Loucy (cell line): Measurements from ENCODE around the gene SYT1.

ENCODE experiments used
- H2AFZ ChIP-seq: fragments of 200-600 bp; sonication (generic); 2 replicates; pipeline ENCODE4 v1.6.0; 2016; ENCODE audit warnings: antibody characterized with exemption, mild to moderate bottlenecking, low read length, moderate library complexity
- H3F3A ChIP-seq: fragments of 200-600 bp; 2 replicates; pipeline ENCODE4 v1.6.0; 2016; ENCODE audit warnings: antibody characterized with exemption, low read depth, mild to moderate bottlenecking
- H3K27me3 ChIP-seq: fragments of 200-600 bp; sonication (generic); 2 replicates; pipeline ENCODE4 v1.6.1; 2014; ENCODE audit warnings: low read length, mild to moderate bottlenecking; ENCODE audit not compliant: insufficient read depth, poor library complexity, severe bottlenecking
- H3K36me3 ChIP-seq: fragments of 200-600 bp; sonication (generic); 2 replicates; pipeline ENCODE4 v1.6.1; 2016; ENCODE audit warnings: low read length; ENCODE audit not compliant: insufficient read depth
- H3K4me1 ChIP-seq: fragments of 200-600 bp; sonication (generic); 2 replicates; pipeline ENCODE4 v1.5.1; 2014; ENCODE audit warnings: low read length, mild to moderate bottlenecking; ENCODE audit not compliant: insufficient read depth, poor library complexity, severe bottlenecking
- H3K4me2 ChIP-seq: fragments of 200-600 bp; sonication (generic); 2 replicates; pipeline ENCODE4 v1.6.0; 2014; ENCODE audit warnings: antibody characterized with exemption, low read length, low read depth, mild to moderate bottlenecking; ENCODE audit not compliant: poor library complexity, severe bottlenecking
- H3K4me3 ChIP-seq: fragments of 200-600 bp; sonication (generic); 2 replicates; pipeline ENCODE4 v1.5.1; 2014; ENCODE audit warnings: low read length, mild to moderate bottlenecking, mixed read lengths; ENCODE audit not compliant: poor library complexity, severe bottlenecking
- H3K79me2 ChIP-seq: fragments of 200-600 bp; sonication (generic); 2 replicates; pipeline ENCODE4 v1.6.1; 2014; ENCODE audit warnings: low read length; ENCODE audit not compliant: insufficient read depth
- H3K9ac ChIP-seq: fragments of 200-600 bp; sonication (generic); 2 replicates; pipeline ENCODE4 v1.6.0; 2014; ENCODE audit warnings: mild to moderate bottlenecking, low read depth, low read length, moderate library complexity; ENCODE audit not compliant: poor library complexity, severe bottlenecking
- H3K9me2 ChIP-seq: fragments of 200-600 bp; sonication (generic); replicated peaks from 2 replicates; pipeline ENCODE4 v1.6.1; 2016; ENCODE audit warnings: low read depth, low read length, mixed read lengths
- H3K9me3 ChIP-seq: fragments of 200-600 bp; sonication (generic); 2 replicates; pipeline ENCODE4 v1.6.1; 2014; ENCODE audit warnings: mild to moderate bottlenecking, antibody characterized with exemption, low read length, low read depth; ENCODE audit not compliant: insufficient read depth
- H4K20me1 ChIP-seq: fragments of 200-600 bp; sonication (generic); 2 replicates; pipeline ENCODE4 v1.6.0; 2014; ENCODE audit warnings: antibody characterized with exemption, low read length, mild to moderate bottlenecking; ENCODE audit not compliant: insufficient read depth, poor library complexity, severe bottlenecking
- CTCF ChIP-seq: fragments of 200-600 bp; sonication (generic); conservative IDR thresholded peaks from 2 replicates; pipeline ENCODE4 v1.5.1; 2014; ENCODE audit warnings: mild to moderate bottlenecking, antibody characterized with exemption, low read length
- EZH2phosphoT487 ChIP-seq: fragments of 200-600 bp; IDR thresholded peaks from 2 replicates; pipeline ENCODE4 v1.6.1; 2018; ENCODE audit warnings: antibody characterized with exemption, mild to moderate bottlenecking, moderate library complexity, borderline replicate concordance

Gene SYT1

DNA sequence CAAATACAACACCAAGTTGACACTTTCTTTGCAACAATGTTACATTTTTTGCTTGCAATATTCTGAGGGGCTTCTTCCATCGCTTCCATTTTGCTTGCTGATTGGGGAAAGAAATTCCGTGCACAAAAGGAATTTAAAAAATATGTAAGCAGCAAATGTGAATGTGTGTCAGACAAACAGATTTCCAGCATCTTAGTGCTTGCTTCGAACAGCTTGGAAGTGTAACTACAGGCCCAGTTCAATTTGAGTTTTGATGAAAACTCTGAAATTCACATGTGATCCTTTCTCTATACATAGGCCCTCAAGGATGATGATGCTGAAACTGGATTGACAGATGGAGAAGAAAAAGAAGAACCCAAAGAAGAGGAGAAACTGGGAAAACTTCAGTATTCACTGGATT, 427.1 kb downstream of the SYT1 start:
- Histone ChIP-seq H3K27me3 (no peaks in the 10 kb centered on the region), H4K20me1 (no peaks in the 10 kb centered on the region), H3K4me2 (no peak overlapping the region), H3K4me3 (no peak overlapping the region), H3F3A (no peaks in the 10 kb centered on the region), H3K9me3 (no peaks in the 10 kb centered on the region), H2AFZ (no peak overlapping the region), H3K9ac (no peak overlapping the region), H3K4me1 (no peaks in the 10 kb centered on the region), H3K9me2 (no peaks in the 10 kb centered on the region), H3K36me3 (no peaks in the 10 kb centered on the region), H3K79me2 (no peaks in the 10 kb centered on the region)
- no peak for TF ChIP-seq CTCF
- no peak for TF ChIP-seq EZH2phosphoT487

- Histone ChIP-seq H3K9me2 (no peaks in the 10 kb centered on the region), H3K9ac (no peak overlapping the region), H3K4me3 (no peak overlapping the region), H3K4me2 (no peak overlapping the region), H3F3A (no peaks in the 10 kb centered on the region), H4K20me1 (no peaks in the 10 kb centered on the region), H3K36me3 (no peaks in the 10 kb centered on the region), H3K79me2 (no peaks in the 10 kb centered on the region), H3K9me3 (no peaks in the 10 kb centered on the region), H3K27me3 (no peaks in the 10 kb centered on the region), H3K4me1 (no peaks in the 10 kb centered on the region), H2AFZ (no peak overlapping the region)
- TF ChIP-seq CTCF (no peak), EZH2phosphoT487 (no peak)
Measured at GRCh38 chr12:79294590-79294989, 430.0 kb downstream of the SYT1 start.

DNA sequence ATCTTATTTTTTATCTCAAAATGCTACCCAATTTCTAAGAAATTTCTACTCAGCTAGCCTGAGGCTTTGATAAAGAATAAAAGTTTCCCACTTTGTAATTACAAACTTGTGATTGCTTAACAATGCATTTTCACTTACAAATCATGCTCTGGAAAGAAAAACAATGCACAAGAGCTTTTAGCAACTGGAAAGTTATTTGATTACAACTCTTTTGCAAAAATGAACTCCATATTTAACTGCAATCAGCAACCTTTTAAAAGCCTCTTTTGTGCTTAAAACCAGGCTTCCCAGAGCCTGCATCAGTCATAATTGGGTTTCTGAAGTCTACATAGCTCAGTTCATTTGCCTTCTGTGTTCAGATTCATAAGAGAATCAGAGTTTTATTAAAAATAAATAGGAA, 431.0 kb downstream of the SYT1 start:
- Histone ChIP-seq H3K9me3 (no peaks in the 10 kb centered on the region), H3K9me2 (no peaks in the 10 kb centered on the region), H3K79me2 (no peaks in the 10 kb centered on the region), H3K4me2 (no peak overlapping the region), H3K36me3 (no peaks in the 10 kb centered on the region), H2AFZ (no peak overlapping the region), H3K4me3 (no peak overlapping the region), H3K9ac (no peak overlapping the region), H3F3A (no peaks in the 10 kb centered on the region), H3K4me1 (no peaks in the 10 kb centered on the region), H4K20me1 (no peaks in the 10 kb centered on the region), H3K27me3 (no peaks in the 10 kb centered on the region)
- TF ChIP-seq CTCF (no peak), EZH2phosphoT487 (no peak)
